Mucosa of gallbladder (tissue), 1 donor: ENCODE measurements around the gene RPTOR. TPM values are rescaled to one million over a fixed set of nuclear protein-coding genes. Genes with fewer than 3 reads are reported as not detected.
"Not testable (repeated sequence)": the region's sequence is repeated elsewhere in the genome, so short reads cannot be mapped to it uniquely, and the experiment has no call there.

Experiments used
- DNase-seq: peaks from one replicate; pipeline ENCODE4 v3.0.0-alpha.2; 2020; ENCODE audit warnings: low spot score
- total RNA-seq: library from RNA; stranded (reverse); gene quantifications from one replicate; pipeline ENCODE4 v1.2.1, GENCODE V29; 2021
- donor health status: DM: no; HTN: no; CAD: no.

RPTOR gene
- total RNA-seq, 1 donor from 2014 or later: 37.5 TPM

- DNase-seq: no peak
These were observed 217.4 kb downstream of the RPTOR start for GRCh38 chr17:80762076-80762475.

GRCh38 chr17:80763293-80763867 is 218.7 kb downstream of the RPTOR start:
- DNase-seq: no peak

GRCh38 chr17:80764627-80765145 is 220.0 kb downstream of the RPTOR start:
- not testable (repeated sequence) for DNase-seq

GRCh38 chr17:80765241-80765961 is 220.8 kb downstream of the RPTOR start:
- DNase-seq: no peak

GRCh38 chr17:80766290-80766855 is 221.7 kb downstream of the RPTOR start:
- no peak for DNase-seq

GRCh38 chr17:80768389-80768788 is 223.8 kb downstream of the RPTOR start:
- DNase-seq: no peak

- no peak for DNase-seq
These were observed 224.3 kb downstream of the RPTOR start for GRCh38 chr17:80768936-80769335.

GRCh38 chr17:80769516-80769915 is 224.9 kb downstream of the RPTOR start:
- DNase-seq: no peak

- no peak for DNase-seq
These were observed 225.4 kb downstream of the RPTOR start for GRCh38 chr17:80769936-80770625.

GRCh38 chr17:80770881-80771611 is 226.4 kb downstream of the RPTOR start:
- no peak for DNase-seq

GRCh38 chr17:80771612-80772005 is 227.0 kb downstream of the RPTOR start:
- DNase-seq: no peak

- DNase-seq: no peak
These were observed 228.2 kb downstream of the RPTOR start for GRCh38 chr17:80772906-80773242.

- peak; percentile 50 for DNase-seq
These were observed 228.8 kb downstream of the RPTOR start for GRCh38 chr17:80773243-80773991.

GRCh38 chr17:80774146-80774545 is 229.5 kb downstream of the RPTOR start:
- DNase-seq: no peak

- DNase-seq: no peak
These were observed 230.1 kb downstream of the RPTOR start for GRCh38 chr17:80774643-80775281.

GRCh38 chr17:80775863-80776262 is 231.2 kb downstream of the RPTOR start:
- DNase-seq: no peak

- DNase-seq: no peak
These were observed 232.6 kb downstream of the RPTOR start for GRCh38 chr17:80777274-80777673.

- DNase-seq: no peak
These were observed 234.1 kb downstream of the RPTOR start for GRCh38 chr17:80778716-80779115.

- no peak for DNase-seq
These were observed 234.7 kb downstream of the RPTOR start for GRCh38 chr17:80779336-80779735.

- no peak for DNase-seq
These were observed 235.3 kb downstream of the RPTOR start for GRCh38 chr17:80779961-80780380.
